Cardiac muscle cell (in vitro differentiated cells and primary cell): ENCODE measurements around the gene UXS1. TPM values are rescaled to one million over a fixed set of nuclear protein-coding genes. Genes with fewer than 3 reads are reported as not detected.

Experiments
- DNase-seq, 2 donors: peaks; one replicate each; pipeline versions ENCODE4 v3.0.0 to v3.0.0-alpha.2; 2010 to 2017; ENCODE audit warnings: low read depth in 1 of 2, low spot score in 1 of 2
- H3K27ac ChIP-seq: fragments of 200-600 bp; sonication (generic); 2 replicates; pipeline ENCODE4 v1.5.1; 2016
- H3K27me3 ChIP-seq: fragments of 200-600 bp; sonication (generic); 2 replicates; pipeline ENCODE4 v1.6.0; 2016; ENCODE audit warnings: control low read depth
- H3K36me3 ChIP-seq: fragments of 200-600 bp; sonication (generic); 2 replicates; pipeline ENCODE4 v1.5.1; 2016; ENCODE audit warnings: control low read depth
- H3K4me1 ChIP-seq: fragments of 200-600 bp; sonication (generic); 2 replicates; pipeline ENCODE4 v1.8.1; 2017; ENCODE audit warnings: low read depth, mild to moderate bottlenecking, mixed run types
- H3K4me3 ChIP-seq: fragments of 200-600 bp; sonication (generic); 2 replicates; pipeline ENCODE4 v1.5.1; 2016; ENCODE audit warnings: mild to moderate bottlenecking
- H3K9me3 ChIP-seq: fragments of 200-600 bp; sonication (generic); 2 replicates; pipeline ENCODE4 v1.5.1; 2017; ENCODE audit warnings: low read depth, mild to moderate bottlenecking, control low read depth
- polyA plus RNA-seq: library from polyadenylated mRNA; unstranded; fragments of >200 nt; fragmentation: Nextera tagmentation; extraction: Ambion mirVana; gene quantifications from 2 replicates; pipeline ENCODE4 v1.2.1, GENCODE V29; 2016
- total RNA-seq: library from RNA; depleted of rRNA; stranded (reverse); fragments of >200 nt; gene quantifications from 2 replicates; pipeline ENCODE4 v1.2.3, GENCODE V29; 2016
- TF ChIP-seq, protein P1 (sequence below): IDR thresholded peaks from 2 replicates; pipeline ENCODE4 v1.5.1; 2012; ENCODE audit warnings: low read depth, mild to moderate bottlenecking, low read length

Gene UXS1
- total and polyA plus RNA-seq, 2 experiments from 2014 or later = 28.8 to 44.9 TPM

DNA sequence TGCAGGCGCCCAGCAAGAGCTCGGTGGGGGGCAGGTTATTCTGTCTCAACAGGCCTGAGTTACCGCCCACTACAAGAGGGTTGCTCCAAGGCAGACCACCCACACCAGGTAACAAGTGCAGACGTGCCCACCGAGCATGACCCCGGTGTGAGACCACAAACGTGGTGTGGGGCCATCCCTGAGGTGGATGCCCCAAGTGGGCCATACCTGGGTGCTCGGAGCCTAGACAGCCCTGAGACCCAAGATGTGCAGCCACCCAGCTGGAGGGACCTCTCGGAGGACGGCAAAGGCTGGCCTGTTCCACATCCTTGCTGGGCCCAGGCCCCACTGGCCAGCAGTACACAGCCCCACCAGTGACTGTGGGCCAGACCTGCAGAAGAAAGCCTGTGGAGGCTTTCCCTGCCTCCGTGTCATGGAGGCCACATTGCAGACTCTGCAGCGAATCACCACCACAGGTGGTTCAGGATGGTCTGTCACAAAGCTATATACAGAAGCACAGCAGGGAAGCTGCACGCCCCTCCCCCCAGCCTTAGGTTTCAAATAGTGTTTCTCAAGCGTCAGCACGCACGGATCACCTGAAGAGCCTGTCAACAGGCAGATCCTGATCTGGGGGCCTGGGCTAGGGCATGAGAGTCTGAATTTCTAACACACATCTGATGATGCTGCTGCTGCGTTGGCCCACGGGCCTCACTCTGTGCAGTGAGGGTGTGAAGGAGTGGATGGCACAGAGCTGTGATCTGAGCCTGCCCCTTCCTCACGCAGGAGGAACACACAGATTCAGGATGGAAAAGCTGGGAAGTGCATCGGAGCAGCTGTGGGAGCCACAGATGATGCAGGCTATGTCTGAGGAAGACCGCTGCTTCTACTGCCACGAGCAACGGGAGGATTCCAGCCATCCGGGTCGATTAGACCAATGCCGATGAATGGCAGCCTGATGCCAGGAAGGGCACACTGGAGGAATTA, 96.8 kb downstream of the UXS1 start:
- TF ChIP-seq, protein P1, sequence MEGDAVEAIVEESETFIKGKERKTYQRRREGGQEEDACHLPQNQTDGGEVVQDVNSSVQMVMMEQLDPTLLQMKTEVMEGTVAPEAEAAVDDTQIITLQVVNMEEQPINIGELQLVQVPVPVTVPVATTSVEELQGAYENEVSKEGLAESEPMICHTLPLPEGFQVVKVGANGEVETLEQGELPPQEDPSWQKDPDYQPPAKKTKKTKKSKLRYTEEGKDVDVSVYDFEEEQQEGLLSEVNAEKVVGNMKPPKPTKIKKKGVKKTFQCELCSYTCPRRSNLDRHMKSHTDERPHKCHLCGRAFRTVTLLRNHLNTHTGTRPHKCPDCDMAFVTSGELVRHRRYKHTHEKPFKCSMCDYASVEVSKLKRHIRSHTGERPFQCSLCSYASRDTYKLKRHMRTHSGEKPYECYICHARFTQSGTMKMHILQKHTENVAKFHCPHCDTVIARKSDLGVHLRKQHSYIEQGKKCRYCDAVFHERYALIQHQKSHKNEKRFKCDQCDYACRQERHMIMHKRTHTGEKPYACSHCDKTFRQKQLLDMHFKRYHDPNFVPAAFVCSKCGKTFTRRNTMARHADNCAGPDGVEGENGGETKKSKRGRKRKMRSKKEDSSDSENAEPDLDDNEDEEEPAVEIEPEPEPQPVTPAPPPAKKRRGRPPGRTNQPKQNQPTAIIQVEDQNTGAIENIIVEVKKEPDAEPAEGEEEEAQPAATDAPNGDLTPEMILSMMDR = no peak
- no peak overlapping the region for H3K4me3 ChIP-seq
- H3K4me1 ChIP-seq = peaks cover 15% of the 10 kb centered on the region
- H3K27me3 ChIP-seq = no peaks in the 10 kb centered on the region
- no peak overlapping the region for H3K27ac ChIP-seq
- DNase-seq = peak in 1 of 2 donors; percentile 72
- H3K9me3 ChIP-seq = no peaks in the 10 kb centered on the region
- no peaks in the 10 kb centered on the region for H3K36me3 ChIP-seq

DNA sequence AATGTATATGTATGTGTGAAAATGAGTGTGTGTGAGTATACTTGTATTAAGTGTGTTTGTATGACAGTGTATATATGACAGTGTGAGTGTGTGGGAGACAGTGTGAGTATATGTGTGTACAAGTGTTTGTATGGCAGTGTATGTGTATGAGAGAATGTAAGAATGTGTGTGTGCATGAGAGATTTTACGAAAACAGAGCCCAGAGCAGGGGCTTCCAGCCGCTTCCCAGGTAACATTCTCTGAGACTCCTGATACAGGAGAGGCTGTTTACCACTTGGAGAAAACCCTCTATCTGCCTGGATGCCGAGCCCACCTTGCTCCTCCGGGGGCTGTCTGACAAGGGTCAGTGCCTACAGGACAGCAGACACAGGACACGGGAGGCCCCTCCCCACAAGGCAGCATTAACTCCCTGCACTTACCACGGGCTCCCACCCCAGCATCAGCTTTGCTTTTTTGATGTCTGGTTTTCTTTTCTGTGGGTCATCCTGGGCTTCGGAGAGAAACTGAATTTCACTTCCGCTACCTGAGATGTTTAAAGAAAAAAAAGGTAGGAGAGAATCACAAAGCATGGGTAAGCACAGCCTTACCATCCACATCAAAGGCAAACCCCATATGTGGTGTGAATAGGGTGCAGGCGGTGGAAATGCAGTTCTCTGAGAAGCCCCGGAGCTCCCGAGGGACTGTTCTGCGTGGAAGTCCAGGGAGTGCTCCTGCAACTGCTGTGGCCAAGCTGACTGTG, 97.6 kb downstream of the UXS1 start:
- H3K27me3 ChIP-seq = no peaks in the 10 kb centered on the region
- H3K4me1 ChIP-seq = peaks cover 15% of the 10 kb centered on the region
- TF ChIP-seq, protein P1 = no peak
- no peaks in the 10 kb centered on the region for H3K9me3 ChIP-seq
- H3K4me3 ChIP-seq = no peak overlapping the region
- H3K27ac ChIP-seq = no peak overlapping the region
- no peaks in the 10 kb centered on the region for H3K36me3 ChIP-seq
- no peak for DNase-seq

DNA sequence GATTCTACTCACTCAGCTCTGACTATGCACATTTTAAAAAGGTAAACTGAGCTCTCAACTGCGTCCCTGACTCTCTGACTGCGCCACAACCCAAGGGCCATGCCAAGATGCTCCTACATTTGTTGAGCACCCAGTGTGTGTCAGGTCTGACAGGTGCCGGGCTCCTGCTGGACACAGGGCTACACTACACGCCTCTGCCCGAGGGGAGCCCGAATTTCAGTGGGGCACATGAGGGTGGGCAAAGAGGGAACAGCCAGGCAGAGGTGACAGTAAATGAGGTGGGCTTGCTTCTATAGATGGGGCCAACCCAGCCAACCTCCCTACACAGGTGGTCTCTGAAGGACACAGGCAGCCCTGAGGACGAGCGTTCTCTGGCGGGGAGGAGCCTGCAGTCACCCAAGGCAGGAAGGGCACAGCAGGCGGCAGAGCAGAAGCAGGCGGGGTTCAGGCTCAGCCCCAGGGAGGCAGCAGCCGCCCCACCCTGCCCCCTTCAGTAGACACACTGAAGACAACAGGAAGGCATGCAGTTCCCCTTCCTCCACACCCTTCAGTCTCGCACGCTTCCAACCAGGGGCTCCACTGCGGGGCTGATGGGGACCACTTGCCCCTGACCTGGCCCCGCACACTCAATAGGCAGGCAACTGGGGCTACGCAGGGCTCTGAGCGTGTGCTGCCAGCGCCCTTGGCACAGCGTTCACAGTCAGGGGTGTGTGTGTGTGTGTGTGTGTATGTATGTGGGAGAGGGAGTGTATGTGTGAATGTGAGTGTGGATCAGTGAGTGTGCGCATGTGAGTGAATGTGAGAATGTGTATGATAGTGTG, 98.4 kb downstream of the UXS1 start:
- no peak for DNase-seq
- H3K36me3 ChIP-seq = no peaks in the 10 kb centered on the region
- peaks cover 15% of the 10 kb centered on the region for H3K4me1 ChIP-seq
- H3K9me3 ChIP-seq = no peaks in the 10 kb centered on the region
- H3K4me3 ChIP-seq = no peak overlapping the region
- TF ChIP-seq, protein P1 = no peak
- H3K27ac ChIP-seq = no peak overlapping the region
- H3K27me3 ChIP-seq = no peaks in the 10 kb centered on the region

DNA sequence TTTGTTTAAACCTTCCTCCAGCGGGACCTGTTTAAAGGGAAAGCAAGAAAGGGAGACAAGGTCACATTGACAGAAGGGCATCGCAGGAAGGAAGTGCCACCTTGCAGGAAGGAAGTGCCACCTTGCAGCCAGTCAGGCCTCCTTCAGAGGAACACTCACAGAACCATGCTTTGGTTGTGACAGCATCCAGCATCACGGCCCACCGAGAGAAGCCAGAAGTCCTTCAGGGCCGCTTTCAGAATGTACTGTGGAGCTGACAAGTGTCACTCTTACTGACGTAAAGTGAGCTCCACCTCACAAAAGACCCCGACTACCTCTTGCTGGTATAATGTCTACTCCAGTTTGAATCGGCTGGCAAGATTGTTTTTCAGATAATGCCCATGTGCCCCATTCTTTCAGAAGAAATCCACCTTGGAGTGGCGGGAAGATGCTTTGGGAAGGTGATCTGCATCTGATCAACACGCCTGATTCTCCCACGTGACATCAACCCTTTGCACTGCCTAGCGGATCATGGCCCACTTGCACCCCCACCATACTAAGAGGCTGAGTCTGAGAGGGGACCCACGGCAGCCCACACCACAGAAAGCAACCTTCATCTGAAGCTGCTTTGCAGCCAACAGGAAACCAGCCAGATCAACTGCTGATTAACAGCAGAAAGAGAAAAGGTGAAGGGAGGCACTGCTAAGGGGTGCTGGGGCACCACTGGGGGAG, 99.8 kb downstream of the UXS1 start:
- Histone ChIP-seq H3K4me1 (peaks cover 15% of the 10 kb centered on the region), H3K4me3 (no peak overlapping the region), H3K36me3 (no peaks in the 10 kb centered on the region), H3K27ac (no peak overlapping the region), H3K9me3 (no peaks in the 10 kb centered on the region), H3K27me3 (no peaks in the 10 kb centered on the region)
- TF ChIP-seq, protein P1 = no peak
- no peak for DNase-seq
